CD4-positive, alpha-beta T cell treated with Interleukin-17A for 1 hour (primary cell): ENCODE results near the gene RET.
"Not testable (repeated sequence)": the region's sequence is repeated elsewhere in the genome, so short reads cannot be mapped to it uniquely, and the experiment has no call there.

Experiments
- DNase-seq: peaks from one replicate; pipeline ENCODE4 v3.0.0-alpha.2; 2020

The RET gene

DNA sequence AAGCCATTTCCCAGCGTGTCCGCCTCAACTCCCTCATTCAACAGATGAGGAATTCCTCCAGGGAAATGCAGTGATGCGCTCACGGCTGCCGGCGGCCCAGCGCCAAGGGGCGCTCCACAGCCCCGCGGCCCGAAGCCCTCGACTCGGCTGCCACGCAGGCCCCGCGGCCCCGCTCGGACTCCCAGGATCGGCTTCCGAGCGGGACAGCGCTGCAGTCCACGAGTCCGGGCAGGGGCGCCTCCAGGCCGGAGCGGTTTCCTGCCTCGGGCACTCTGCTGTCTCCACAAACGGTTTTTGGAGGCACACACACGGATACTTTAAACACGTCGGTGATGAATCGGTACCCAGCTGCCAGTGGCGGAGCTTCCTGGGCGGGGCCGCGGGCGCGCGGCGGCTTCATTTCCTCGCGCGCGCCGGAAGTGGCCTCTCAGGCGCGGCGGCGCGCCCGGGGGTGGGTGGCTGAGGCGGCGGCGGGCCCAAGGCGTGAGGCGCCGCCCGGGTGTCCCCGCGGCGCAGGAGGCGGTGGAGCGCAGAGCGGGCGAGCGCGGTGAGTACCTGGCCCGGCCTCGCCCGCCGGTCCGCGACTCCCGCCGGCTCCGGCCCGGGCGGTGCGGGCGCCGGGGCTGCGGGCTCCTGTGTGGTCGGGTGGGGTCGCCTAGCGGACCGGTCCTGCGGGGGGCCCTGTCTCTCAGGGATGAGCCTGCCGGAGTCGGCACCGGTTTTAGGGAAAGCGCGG is 61.3 kb downstream of the RET start, which contains the start of gene CSGALNACT2:
CSGALNACT2 (plus strand) TSS at position 425 of the 736 bp plus-strand sequence. CDS start 16,705 bp downstream, outside the sequence.
- peak; percentile 89 for DNase-seq

DNA sequence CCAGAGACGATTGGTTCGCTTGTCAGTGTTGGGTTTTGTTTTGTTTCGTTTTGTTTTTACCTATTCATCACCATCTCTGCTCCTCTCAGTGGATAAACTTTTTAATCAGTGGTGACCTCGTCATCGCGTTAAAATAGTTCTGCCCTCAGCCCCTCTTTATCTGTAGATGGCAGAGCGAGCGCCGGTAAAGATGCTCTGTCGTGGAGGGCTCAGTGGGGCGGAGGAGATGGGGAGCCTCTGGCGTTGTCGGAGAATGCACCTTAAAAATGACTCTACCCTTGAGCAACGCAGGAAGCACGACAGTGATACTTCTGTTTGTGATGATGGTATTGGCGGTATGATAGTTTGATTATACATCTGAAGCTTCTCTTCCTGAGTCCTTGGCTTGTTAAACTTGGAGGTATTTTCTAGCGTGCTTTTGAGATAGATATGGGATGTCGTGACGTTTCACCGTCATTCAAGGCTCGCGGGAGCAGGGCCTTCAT is 61.9 kb downstream of the RET start:
- peak; percentile 78 for DNase-seq

DNA sequence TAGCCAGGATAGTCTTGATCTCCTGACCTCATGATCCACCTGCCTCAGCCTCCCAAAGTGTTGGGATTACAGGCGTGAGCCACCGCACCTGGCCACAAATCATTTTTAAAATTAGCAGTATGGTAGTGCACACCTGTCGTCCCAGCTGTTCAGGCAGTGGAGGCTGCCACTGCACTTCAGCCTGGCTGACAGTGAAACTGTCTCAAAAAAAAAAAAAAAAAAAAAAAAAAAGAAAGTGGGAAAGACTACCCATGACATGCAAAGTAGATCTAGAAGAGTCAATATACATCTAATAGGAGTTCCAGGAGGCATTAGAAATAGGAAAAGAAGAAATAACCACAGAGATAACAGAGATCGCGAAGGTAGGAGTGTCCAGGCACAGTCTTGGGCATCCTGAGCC is 64.6 kb downstream of the RET start:
- DNase-seq: no peak

DNA sequence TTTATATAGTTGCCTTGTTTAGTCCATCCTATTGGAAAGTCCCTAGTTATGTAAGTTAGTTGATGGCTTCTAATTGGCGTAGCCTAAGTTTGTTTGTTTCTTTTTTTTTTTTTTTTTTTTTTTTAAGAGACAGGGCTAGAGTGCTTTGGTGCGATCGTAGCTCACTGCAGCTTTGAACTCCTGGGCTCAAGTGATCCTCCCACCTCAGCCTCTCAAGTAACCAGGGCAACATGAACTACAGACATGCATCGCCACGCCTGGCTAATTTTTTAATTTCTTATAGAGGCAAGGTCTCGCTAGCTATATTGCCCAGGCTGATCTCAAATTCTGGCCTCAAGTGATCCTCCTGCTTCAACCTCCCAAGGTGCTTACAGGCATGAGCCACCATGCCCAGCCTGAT is 68.4 kb downstream of the RET start:
- no peak for DNase-seq

DNA sequence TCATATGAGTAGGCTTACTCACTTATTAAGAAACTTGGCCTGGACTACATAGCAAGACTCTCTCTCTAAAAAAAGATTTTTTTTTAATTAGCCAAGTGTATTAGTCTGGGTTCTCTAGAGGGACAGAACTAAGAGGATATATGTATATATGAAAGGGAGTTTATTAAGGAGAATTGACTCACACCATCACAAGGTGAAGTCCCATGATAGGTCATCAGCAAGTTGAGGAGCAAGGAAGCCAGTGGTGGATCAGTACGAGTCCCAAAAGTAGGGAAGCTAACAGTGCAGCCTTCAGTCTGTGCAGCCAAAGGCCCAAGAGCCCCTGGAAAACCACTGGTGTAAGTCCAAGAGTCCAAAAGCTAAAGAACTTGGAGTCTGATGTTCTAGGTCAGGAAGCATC is 69.1 kb downstream of the RET start:
- DNase-seq: not testable (repeated sequence)

DNA sequence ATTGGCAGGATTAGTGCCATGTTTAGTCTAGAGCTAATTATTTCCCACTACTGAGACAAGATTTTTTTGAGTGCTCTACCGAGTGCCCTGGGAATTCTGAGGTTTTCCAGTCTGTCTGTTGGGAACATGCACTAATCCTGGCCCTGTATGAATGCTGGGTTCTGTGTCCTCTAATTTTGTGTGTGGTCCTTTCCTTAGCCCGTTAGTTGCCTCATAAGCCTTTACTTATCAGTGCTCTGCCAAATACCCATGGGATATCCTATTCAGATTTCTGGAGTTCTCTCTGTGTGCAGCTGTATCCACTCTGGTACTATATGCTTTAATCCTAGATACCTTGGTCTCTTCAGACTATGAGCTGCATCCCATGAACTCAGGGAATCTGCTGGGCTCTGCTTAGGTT is 74.5 kb downstream of the RET start:
- DNase-seq: no peak

DNA sequence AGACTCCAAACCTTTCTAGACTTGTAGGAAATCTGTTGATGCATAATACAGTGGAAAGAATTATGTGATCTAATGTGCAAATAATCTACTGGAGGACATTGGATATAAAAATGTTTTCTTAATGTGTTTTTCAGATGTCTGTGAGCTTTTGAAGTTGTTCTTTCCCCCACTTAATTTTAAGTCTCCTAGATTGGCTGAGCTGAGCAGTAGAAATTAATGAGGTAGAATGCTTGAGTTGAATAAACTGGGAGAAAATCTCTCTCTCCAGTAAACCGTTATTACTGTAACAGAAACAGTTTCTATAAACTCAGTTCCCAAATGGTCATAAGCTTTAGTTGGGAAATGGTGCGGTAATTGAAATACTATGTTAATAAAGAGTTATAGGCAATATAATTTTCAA is 77.0 kb downstream of the RET start:
- DNase-seq: no peak

DNA sequence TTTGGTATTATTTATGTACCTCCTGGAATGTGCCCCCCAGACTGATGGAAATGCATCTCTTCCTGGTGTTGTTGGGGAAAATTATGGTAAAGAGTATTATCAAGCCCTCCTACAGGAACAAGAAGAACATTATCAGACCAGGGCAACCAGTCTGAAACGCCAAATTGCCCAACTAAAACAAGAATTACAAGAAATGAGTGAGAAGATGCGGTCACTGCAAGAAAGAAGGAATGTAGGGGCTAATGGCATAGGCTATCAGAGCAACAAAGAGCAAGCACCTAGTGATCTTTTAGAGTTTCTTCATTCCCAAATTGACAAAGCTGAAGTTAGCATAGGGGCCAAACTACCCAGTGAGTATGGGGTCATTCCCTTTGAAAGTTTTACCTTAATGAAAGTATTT is 78.4 kb downstream of the RET start:
- DNase-seq: no peak

DNA sequence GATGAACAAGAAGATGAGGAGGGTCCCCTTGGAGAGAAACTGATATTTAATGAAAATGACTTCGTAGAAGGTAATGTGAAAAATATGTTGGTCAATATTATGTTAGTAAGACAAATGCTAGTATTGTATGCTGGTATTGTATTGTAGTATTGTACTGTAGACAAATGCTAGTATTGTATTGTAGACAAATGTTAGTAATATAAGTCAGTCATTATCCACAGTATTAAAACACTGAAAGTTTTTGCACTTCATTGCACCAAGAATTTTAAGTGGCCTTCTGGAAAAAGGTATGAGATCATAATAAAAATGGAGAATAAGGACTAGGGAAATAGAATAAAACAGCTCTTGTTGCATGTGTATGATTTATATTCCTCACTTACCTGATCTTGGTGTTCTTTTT is 78.9 kb downstream of the RET start:
- DNase-seq: no peak

DNA sequence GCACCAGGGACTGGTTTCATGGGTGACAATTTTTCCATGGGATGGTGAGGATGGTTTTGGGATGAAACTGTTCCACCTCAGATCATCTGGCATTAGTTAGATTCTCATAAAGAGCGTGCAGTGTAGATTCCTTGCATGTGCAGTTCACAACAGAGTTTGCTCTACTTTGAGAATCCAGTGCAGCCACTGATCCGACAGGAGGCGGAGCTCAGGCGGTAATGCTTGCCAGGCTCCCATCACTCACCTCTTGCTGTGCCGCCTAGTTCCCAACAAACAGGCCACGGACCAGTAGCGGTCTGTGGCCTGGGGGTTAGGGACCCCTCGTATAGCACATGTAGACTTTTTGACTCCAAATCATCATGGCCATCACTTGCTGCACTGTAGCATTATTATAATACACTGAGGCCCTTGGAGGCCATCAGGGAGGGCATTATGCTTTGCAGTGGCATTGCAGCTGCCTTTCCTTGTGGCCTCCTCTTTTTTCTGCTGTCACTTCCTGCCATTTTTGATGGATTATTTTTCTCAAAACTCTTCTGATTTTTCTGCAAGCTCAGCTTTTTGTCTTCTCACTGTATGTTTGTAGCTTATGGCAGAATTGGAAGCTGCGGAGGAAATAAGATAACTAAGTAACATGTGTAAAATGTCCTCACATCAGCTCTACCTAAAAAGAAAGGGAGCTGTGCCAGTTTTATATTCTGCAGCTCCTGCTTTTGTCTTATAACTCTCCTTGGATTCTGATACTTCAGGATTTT is 79.9 kb downstream of the RET start:
- DNase-seq: no peak

DNA sequence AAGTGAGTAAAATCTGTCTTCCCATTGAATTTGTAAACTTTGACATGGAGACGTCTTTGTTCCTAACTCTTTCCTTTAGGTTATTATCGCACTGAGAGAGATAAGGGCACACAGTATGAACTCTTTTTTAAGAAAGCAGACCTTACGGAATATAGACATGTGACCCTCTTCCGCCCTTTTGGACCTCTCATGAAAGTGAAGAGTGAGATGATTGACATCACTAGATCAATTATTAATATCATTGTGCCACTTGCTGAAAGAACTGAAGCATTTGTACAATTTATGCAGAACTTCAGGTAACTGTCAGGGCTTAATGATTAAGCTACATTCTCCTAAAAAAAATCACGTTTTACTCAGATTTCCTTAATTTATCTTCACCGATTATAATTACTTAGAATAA is 81.8 kb downstream of the RET start:
- no peak for DNase-seq

DNA sequence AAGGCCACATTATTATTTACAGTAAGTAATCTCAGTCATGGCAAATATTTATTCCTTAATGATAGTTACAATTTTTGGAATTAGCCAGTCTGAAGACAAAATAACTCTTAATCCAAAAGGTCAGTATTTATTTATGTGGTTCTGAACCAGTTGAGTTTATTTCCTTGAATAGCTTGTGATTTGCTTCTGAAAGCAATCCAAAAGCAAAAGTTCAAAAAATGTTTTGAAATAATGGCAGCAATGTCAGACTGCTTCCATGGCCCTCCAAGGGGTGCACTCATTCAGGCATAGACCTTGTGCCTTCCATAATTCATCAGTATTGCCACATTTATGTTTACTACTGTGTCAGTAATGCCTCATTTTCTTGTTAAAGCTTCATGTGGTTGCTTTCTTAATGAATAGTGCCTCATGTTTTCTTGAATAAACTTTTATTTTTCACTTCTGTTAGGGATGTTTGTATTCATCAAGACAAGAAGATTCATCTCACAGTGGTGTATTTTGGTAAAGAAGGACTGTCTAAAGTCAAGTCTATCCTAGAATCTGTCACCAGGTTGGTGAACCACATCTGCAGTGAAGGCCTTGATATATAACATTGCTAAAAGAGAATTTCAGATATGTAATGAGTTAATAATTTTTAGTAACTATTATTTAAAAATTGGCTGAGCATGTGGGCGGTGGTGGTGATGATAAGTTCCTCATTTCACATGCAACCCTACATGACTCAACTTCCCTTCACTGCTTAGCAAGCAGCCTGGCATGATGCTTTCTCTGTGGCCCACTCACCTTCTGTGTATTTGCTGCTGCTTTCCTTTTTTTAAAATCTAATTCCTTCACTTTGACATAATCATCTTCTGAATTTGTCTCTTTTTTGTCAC is 83.4 kb downstream of the RET start:
- no peak for DNase-seq

DNA sequence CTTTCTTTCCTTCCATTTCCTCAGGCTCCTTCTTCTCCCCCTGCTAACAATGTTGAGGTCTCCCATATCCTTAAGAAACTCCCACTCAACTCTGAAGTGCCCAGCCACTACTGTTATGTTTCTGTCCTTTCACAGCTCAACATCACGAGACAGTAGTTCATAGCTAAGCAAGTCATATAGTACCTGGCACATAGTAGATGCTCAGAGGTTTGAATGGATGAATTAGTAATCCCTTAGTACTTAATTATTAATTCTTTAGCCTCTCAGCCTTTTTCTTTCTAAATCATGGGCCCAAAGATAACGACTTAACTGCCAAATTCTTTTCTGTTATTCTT is 84.0 kb downstream of the RET start:
- no peak for DNase-seq

DNA sequence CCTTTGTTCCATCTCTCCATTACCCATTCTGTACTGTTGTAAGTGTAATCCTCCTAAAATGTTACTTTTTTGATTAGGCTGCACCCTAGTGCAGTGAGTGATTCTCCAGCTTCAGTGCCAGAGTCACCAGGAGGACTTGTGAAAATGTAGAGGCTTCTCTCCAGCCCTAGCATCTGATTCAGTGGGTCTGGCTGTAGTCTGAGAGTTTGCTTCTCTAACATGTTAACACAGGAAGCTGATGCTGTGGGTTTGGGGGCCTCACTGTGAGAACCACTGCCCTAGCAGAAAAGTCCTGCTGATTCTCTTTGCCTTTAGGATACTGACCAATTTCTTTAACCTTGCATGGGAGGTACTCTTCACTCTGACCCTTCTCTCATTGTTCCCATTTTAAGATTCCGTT is 85.7 kb downstream of the RET start:
- peak; percentile 21 for DNase-seq

DNA sequence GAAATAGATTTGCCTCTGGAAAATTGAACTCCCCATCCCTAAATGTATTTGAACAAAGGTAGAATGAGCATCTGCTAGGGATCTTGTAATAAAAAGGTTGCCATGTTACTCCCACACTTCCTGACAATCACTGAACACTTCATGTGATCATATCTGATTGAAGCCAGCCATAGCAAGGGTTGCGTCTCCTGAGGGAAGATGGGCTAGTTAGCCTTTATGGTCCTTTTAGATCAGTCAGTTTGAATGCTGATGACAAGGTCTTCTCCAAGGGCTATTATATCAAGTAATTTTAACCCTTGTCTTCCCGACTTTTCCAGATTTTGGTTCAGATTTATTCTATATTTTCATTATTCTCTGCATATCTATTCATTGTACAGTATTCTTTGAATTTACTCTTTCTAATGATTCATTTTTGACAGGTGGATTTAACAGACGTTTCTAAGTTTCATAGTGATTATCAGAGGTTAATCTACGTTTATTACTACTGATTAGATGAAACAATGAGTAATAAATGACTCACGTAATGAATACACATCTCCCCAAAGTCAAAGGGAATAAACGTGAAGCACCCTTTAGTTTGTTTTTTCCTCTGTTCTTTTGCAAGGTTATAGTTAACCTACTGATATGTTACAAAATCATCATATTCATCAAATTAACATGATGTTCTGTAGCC is 89.5 kb downstream of the RET start:
- DNase-seq: no peak

DNA sequence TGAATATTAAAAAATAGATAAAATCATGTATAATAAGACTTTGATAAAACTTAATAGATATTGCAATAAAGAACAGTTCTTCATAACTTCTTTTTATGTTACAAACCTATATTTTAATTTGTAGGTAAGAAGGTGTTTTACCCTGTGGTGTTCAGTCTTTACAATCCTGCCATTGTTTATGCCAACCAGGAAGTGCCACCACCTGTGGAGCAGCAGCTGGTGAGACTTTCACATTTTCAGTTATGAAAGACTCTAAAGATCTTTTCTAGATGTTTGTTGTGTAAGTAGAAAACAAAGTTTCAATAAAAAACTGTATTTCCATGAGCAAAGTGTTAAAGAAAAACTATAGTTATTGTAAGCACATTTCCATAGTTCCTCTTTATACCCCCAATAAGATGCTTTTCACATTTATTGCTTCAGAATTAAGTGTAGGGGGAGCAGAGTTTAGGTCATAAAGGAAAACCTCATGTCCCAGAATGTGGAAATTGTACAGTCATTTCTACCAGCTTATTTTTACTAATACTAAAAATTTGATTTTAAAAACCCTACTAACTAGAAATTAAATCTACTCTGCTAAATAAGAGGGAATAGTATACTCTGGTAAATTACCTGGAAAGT is 90.1 kb downstream of the RET start:
- DNase-seq: no peak

DNA sequence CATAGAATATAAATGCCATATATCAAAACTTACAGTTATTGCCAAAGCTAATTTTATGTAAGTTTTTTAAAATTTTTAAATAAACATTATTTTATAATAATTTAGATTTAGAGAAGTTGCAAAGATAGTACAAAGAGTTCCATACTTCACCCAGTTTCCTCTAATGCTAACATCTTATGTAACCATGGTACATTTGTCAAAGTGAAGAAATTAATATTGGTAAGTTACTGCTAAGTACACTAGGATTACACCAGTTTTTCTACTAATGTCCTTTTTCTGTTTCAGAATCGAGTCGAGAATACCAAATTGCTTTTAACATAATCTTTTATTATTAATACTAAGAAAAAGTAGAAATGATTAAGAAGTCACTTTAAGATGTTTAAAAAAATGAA is 90.6 kb downstream of the RET start:
- no peak for DNase-seq

DNA sequence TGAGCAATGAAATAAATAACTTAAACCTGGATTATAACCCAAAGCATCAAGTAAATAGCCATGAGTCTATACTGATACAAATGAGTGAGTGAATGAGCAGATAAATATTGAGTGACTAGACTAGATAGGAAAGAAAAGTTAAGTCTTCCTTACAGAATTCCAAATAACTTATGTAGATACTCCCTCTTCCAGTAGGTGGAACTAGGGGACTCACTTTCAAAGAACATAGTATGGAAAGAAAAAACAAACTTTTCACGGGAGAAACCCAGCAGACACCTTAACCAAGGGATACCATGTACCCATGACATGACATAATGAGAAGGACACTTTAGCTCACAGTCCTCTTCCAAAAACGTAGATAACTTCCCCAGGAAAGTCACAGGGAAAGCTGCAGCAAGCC is 93.6 kb downstream of the RET start:
- DNase-seq: no peak

DNA sequence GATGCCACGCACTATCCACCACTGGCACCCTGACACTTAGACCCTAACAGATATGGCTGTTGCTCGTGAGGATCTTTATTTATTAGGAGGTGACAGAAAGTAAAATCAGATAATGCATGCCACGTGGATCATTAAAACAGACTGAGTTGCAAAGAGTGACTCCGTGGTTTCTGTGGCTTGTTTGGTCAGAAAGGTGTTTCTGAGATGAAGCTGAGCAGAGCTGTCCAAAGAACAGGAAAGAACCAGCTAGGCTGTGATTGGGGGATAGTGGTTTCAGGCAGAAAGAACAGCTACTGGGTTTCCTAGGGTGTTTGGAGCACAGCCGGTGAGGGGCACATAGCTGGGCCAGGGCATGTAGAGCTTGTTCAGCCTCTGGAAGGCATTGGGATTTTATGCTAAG is 95.8 kb downstream of the RET start:
- DNase-seq: peak; percentile 25

DNA sequence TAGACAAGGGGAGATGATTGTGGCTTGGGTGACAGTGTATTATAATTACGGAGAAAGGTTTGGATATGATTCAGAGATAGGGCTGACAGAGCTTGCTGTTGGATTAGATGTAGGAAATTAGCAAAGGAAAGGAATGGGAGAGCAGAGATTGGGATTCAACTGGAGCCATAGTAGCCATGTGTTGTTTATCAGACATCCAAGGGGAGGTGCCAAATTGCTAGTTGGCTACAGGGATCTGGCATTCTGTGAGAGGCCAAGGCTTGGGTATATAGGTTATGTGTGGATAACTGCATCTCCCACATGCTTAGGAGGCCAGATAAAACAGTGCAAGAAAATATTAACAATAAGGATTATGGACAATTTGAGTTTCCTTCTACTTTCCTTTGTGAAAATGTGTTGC is 96.3 kb downstream of the RET start:
- no peak for DNase-seq

DNA sequence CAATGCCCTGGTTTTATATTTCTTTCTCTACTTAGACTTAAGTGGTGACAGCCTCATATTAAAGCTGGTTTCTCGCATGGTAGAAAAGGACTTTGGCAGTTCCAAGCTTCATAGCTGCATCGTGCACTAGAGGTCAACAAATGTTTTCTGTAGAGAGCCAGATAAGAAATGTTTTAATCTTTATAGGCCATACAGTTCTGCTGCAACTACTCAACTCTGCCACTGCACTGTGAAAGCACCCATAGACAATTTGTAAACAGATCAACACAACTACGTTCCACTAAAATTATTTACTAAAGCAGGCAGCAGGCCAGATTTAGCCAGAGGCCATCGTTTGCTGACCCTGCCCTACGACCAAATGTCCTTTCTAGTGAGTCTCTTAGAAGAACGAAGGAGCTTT is 98.1 kb downstream of the RET start:
- DNase-seq: no peak

DNA sequence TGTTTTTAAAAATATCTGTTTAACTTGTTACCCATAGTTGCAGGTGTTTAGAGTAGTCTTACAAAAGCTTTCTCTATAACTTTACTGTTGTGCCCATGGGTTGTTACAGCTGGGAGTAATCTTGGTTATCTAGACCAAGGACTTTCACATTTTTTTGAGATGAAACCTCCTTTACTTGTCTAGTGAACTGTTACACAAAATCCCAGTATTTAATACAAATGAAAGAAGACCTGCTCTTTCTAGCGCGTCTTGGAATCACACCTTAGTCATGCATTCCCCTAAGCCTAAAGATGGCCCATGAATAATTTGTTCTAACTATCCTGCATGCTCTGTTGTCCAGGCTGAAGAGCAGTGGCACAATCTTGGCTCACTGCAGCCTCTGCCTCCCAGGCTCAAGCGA is 99.4 kb downstream of the RET start:
- no peak for DNase-seq

DNA sequence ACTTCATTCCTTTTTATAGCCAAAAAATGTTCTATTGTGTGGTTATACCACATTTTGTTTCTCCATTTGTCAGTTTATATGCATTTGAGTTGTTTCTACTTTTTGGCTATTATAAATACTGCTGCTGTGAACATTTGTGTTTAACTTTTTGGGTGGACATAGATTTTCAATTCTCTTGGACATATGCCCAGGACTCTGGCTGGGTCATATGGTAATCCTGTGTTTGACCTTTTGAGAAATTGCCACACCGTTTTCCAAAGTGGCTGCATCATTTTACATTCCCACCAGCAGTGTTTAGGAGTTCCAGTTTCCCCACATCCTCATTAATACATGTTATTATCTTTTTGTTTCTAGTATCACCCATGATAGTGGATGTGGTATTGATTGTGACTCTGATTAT is 100.7 kb downstream of the RET start:
- DNase-seq: no peak
